Epidermal melanocyte (primary cell): ENCODE data around the gene LSM4.
"Not testable (repeated sequence)": the region's sequence is repeated elsewhere in the genome, so short reads cannot be mapped to it uniquely, and the experiment has no call there.

Source experiments
- DNase-seq: peaks from one replicate; pipeline ENCODE4 v3.0.0; 2011; ENCODE audit warnings: low spot score; ENCODE audit not compliant: insufficient read length

Gene LSM4

DNA sequence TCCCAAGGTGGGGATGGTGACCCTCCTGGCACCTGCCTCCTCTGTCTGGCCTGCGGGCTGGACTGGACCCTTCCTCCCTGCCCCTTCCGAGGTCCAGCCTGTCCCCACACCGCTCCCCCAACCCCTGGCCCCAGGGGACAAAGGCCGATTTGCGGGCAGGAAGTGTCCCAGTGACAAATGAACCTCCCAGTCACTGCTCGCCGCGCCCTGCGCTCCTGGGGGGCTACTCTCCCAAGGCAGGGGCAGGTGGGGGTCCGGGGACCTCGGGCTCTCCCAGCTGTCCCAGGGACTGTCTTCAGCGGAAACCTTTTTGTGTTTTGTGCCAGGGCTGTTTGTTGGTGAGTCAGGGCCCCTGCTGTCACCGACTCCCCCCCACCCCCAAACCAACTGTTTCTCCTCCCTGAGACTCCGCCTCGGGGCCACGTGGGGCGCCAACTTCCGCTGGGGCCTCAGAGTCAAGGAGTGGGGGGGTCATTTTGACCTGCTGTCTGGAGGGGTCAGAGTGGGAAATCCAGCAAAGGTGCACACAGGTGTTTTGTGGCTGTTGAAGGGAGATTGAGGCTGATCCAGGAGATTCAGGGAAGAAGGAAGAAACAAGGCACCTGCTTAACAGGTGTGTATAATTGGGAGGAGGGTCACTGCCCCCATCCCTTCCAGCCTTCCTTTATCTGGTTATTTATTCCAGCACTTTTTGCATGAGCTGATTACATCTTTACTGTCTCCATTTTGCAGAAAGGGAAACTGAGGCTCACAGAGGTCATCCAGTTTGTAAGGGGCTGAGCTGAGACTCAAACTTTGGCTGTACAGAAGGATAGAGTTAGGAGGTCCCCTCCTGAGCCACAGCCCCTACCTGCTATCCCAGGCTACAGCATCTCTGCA lies 18.4 kb upstream of the LSM4 start:
- no peak for DNase-seq

DNA sequence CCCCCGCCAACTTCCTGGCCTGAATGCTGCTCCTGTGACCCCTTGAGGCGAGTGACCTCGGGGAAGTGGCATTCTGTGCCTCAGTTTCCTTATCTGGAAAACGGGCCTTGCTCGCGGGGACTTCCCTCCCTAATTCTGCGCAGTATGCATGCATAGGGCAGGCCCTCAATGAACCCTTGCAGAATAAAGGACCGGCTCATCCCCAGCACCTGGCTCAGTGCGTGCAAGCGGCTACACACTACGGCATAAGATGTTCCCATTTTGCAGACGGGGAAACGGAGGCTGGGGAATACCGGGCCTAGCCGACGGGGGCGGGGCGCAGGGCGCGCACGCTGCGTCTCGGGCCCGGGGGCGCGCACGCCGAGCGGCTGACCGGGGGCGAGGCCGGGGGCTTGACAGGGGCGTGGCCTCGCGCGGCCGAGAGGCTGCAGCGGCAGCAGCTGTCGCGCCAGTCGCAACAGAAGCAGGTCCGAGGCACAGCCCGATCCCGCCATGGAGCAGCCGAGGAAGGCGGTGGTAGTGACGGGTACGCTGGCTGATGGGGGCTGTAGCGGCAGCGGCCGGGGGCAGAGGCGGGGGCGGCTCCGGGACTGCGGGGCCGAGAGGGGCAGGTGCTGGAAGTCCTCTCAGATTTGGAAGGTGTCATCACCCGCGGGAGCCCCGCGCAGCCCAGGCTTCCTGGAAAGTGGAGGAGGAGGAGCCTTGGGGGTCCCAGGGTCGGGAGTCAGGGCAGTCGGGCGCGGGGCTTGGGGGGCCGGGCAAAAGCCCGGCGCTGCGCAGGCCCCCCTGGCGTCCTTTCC lies 17.5 kb upstream of the LSM4 start, which contains the start of gene PGPEP1:
Gene PGPEP1, plus strand, starts transcription at position 409 of the 800 bp plus-strand sequence. Its CDS starts 84 bp downstream, at position 493.
- peak; percentile 71 for DNase-seq

DNA sequence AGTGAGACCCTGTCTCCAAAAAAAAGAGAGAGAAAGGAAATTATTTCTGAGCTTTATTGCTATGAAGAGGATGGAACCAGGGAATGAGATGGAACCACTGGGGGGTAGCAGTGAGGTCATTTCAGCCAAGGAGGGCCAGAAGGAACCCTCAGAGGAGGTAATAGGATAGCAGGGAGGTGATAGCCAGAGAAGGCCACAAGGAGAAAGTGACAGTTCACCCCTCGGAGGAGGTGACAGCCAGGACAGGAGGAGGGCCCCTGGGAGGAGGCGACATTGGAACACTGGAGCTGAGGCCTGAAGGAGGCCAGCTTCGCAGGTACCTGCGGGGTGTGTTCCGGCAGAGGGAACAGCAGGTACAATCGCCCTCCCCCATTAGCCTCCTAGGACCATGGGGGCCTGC lies 16.8 kb upstream of the LSM4 start:
- no peak for DNase-seq

DNA sequence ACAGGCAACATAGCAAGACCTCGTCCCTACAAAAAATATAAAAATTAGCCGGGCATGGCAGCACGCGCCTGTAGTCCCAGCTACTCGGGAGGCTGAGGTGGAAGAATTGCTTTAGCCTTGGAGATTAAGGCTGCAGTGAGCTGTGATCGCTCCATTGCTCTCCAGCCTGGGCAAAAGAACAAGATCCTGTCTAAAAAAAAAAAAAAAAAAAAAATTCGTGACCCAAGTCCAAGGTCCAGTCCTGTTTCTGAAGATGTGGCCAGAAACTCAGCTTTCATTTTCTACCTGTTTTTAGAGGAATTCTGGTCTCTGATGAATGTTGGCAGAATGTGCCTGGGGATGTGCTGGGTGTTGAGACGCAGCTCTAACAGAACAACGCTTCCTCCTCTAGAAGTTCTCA lies 15.7 kb upstream of the LSM4 start:
- DNase-seq: no peak

GRCh38 chr19:18336121-18336520 lies 13.2 kb upstream of the LSM4 start:
- DNase-seq: no peak

DNA sequence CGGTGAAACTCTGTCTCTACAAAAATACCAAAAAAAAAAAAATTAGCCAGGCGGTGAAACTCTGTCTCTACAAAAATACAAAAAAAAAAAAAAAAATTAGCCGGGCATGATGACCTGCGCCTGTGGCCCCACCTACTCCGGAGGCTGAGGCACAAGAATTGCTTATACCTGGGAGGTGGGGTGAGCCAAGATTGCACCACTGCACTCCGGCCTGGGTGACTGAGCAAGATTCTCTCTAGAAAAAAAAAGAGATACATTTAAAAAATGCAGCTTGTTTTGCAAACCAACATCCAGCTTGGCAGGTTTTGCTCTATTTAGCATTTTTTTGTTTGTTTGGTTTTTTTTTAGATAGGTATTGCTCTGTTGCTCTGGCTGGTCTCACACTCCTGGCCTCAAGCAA lies 10.8 kb upstream of the LSM4 start:
- no peak for DNase-seq

- no peak for DNase-seq
Observed at GRCh38 chr19:18332917-18333530, 10.1 kb upstream of the LSM4 start.

DNA sequence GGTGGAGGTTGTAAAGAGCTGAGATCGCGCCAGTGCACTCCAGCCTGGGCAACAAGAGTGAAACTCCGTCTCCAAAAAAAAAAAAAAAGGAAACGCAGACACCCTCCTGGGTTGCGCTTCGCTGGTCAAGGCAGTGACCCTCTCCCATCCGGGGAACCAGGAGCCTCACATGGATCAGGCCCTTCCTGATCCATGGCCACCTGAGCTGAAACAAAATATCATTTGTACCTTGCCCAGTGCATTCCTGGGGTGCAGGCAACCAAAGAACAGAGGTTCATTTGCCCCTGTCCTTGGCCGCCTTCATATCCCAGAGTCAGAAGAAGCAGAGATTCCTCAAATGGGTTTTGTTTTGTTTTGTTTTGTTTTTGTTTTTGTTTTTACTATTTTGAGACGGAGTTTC lies 8.0 kb upstream of the LSM4 start:
- DNase-seq: no peak

- DNase-seq: no peak
Observed at GRCh38 chr19:18329035-18329376, 6.1 kb upstream of the LSM4 start.

DNA sequence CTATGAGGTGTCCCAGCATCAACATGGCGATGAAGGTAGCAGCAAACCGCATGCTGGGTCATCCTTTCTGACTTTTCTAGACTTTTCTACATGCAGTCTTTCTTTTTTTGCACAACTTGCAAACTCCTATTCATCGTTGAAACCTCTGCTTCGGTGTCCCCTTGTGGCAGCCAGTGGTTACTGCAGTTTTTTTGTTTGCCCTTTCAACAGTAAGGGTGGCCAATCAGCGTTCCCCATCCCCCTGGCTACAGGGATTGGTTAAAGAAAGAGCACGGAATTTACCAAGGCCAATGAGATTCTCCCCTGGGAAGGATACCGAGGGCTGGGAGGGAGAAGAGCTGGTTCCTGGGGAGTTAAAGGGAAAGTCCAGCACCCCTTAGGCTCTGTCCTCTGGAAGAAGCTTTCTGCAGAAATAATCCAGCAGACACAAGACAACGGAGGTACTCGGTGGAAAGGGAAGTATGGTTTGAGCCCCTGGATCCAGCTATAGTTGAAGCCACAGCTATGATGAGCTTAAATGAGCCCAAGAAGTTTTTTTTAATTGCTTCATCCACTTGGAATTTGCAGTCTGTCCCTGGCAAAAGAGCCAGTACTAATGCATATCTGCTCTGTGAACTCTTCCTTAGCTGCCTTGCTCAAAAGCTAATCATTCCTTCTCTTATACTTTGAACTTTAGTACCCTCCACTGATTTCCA lies 5.6 kb upstream of the LSM4 start:
- peak; percentile 100 for DNase-seq

GRCh38 chr19:18326772-18327171 lies 3.9 kb upstream of the LSM4 start:
- no peak for DNase-seq

GRCh38 chr19:18324373-18324731 lies 1.5 kb upstream of the LSM4 start:
- DNase-seq: not testable (repeated sequence)

- peak; percentile 60 for DNase-seq
Observed at GRCh38 chr19:18322318-18322758, 538 bp downstream of the LSM4 start.

GRCh38 chr19:18321734-18322102 lies 1.2 kb downstream of the LSM4 start:
- DNase-seq: no peak

GRCh38 chr19:18320865-18321733 lies 1.8 kb downstream of the LSM4 start:
- no peak for DNase-seq

GRCh38 chr19:18319591-18320135 lies 3.2 kb downstream of the LSM4 start:
- DNase-seq: no peak

GRCh38 chr19:18317961-18318800 lies 4.7 kb downstream of the LSM4 start:
- DNase-seq: no peak

GRCh38 chr19:18313398-18313797 lies 9.5 kb downstream of the LSM4 start:
- DNase-seq: no peak

DNA sequence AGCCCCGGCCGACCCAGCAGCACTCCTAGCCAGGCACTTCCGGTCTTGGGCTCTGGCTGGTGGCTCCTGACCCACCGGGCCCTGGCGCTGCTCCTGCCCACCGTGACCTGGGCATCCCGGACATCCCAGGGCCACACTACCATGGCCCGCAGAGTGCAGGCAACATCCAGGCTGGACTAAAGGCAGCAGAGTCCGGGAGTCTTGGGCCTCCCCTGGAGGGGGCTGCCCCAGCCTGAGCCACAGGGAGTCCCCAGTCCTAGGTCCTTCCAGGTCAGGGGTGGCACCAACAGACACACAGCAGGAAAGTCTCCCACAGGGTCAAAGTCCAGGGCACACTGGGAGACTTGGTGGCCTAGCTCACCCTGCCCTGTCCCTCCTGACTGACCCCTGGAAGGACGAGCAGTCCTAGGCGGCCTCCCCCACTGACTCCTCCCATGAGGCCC lies 10.8 kb downstream of the LSM4 start:
- no peak for DNase-seq
